NCI-H774 (cell line): Measurements from ENCODE around the gene FGFBP2.
"Not testable (repeated sequence)": the region's sequence is repeated elsewhere in the genome, so short reads cannot be mapped to it uniquely, and the experiment has no call there.

Experiments
- DNase-seq: peaks from one replicate; lab custom pipeline; 2025; lab: John Stamatoyannopoulos, UW

Gene FGFBP2

DNA sequence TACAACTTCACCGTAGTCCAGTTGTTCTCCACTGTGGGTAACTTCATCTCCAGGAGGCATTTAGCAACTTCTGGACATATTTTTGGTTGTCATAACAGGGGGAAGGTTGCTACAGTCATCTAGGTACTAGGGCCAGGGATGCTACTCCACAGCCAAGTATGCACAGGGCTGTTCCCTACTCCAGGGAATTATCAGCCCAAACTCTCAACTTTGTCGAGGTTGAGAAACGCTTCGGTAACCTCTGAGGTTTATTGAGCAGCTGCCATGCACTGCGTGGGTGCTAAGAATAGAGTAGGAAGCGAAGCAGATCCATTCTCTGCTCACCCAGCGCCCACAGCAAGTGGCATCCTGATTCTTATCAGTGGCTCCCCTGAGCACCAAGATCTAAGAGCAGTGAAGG lies 32.7 kb downstream of the FGFBP2 start:
- DNase-seq: no peak

DNA sequence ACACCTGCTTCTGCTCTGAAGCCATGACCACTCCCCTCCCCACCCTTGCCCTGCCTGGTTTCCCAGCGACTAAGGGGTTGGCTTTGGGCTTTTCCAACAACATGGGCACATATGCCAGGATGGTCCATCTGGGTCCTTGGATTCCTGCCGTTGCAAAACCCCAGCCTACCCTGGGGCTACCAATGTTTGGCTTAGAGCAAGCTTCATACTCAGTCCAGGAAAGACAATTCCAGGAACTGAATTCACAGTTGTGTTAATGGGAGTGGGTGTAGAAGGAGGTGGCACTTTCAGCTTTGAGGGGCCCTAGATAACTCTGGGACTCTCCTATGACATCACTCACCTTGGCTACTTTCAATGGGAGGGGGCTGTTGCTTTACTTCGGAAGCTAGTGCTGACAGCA lies 33.4 kb downstream of the FGFBP2 start:
- DNase-seq: no peak

GRCh38 chr4:15928883-15929282 lies 34.1 kb downstream of the FGFBP2 start:
- no peak for DNase-seq

- DNase-seq: no peak
These were observed 36.5 kb downstream of the FGFBP2 start for GRCh38 chr4:15926486-15926885.

DNA sequence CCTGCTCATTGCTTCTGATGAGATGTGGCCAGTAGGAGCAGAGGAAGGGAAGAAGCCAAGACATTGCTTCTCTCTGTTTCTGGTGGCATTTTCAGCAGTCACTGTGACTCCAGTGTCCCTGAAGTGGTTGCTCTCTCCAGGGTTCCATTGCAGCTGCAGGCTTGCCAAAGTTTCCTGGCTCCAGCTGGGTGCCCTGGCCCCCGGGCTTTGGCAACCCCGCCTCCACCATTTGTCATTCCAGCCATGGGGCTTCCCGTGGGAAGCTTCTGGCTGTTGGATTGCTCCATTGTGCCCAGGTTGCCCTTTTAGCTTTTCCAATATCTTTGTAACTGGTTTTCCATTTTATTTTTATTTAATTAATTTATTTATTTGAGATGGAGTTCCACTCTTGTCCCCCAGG lies 37.1 kb downstream of the FGFBP2 start:
- no peak for DNase-seq

DNA sequence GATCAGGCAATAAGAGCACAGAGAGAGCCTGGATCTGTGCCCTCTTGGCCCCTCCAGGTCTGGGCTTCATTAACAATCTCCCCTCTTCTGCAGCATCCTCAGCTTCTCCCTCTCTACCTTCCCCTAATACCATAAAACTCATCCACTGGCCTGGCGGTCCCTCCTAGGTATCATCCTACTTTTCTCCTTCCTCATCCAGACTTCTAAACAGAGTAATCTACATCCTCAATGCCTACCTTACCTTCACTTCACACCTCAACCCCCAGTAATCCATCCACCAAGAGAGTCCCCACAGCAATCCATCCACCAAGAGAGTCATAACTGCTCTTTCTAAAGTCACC lies 41.4 kb downstream of the FGFBP2 start:
- DNase-seq: no peak

DNA sequence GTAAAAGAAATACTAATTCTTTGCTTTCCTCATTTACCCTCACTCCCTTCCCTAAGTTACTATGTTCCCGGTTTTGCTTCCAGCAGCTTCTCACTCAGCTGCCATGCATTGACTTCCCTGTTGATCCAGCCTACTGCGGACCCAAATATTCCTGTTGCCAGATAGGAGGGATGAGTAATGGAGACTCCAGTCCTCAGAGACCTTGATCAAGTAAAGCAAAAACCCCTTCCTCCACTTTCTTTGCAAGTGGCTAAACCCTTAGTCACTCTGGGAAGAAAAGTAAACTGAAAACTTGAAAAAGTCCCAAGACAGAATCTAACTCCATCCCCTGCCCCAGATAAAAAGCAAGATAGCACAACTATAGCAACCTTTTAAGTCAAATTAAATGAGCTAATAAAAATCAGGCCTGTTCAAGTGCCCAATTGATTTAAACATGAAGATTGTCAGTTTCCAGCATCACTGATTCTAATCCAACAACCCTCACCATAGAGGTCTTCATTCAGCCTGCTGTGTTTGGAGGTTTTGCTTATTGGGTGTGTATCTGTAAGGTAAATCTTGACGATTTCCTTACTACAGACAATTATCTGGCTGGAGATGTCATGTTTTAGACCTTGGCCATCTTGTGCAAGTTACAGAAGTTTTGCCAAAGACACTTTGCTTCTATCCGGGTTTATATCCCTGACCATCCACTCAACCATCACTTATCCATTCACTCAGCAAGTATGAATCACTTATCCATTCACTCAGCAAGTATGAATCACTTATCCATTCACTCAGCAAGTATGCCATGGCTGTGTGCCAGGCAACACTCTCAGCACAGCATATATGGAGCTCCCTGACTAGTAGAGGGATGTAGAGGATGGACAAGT lies 42.0 kb downstream of the FGFBP2 start:
- DNase-seq: peak; percentile 9

DNA sequence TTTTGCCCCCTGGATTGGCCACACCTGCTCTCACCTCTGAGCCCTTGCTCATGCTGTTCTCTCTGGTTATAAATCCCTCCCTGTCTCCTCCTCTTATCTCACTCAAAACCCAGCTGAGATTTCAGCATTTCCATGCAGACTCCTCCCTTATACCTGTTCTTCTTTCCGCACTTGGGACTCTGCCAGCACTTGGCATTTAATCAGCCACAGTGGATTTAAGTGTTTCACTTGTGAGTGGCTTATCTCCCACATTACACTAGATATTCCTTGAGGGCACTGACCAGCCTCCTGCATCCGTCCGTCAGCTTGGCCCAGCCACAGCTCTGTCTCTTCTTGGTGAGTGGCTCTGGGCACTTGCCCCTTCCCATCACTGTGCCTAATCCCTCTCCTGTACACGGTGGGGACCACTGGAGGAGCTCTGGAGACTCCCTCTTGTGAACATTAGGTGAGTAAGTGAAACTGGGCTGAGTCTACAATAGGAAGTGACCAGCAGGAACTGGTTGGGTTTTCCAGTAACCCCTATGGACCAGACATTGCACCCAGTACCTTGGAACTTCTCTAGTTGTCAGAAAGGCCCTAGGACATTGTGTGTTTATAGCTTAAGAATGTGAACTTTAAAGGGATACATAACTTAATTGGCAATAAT lies 44.4 kb downstream of the FGFBP2 start:
- no peak for DNase-seq

DNA sequence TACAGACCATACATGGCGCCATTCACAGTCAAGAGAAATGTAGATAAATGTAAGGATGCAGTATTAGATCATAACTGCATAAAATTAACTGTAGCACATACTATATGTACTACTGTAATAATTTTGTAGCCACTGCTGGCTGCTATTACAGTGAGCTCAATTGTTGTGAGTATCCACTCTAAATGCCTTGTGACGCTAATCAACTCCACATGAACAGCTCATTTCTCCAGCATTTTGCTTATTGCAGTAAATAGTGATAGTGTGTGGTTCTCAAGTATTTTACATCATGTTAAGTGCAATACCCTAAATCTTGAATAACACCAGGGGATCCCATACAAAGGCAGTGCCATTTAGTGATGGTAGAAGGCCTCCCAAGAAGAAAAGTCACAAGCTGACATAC lies 45.7 kb downstream of the FGFBP2 start:
- no peak for DNase-seq

DNA sequence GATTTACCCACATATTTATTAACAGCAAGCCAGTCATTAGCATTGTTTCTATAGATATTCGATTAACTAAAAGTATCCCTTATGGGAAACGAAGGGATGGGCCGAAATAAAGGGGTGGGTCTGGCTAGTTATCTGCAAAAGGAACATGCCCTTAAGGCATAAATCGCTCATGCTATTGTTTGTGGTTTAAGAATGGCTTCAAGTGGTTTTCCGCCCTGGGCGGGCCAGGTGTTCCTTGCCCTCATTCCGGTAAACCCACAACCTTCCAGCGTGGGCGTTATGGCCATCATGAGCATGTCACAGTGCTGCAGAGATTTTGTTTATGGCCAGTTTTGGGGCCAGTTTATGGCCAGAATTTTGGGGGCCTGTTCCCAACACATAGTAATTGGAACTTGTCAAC lies 46.6 kb downstream of the FGFBP2 start:
- DNase-seq: not testable (repeated sequence)

DNA sequence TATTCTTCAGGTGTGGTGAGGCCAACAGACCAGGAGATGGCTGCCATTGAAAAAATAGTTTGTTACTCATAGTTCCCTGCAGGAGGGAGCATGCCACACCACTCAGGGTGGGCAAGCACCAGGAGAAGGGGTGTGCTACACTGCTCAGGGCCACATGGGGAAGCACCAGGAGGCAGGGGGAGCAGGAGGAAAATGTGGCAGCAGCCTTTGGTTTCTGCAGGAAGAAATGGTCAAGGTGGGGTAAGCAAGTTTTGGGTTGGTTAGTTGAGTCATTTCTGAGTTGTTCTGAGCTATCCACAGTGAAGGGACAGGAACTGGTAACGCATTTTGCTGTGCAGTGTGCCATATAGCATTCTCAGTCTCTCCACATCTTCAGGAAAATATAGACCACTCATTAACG lies 48.2 kb downstream of the FGFBP2 start:
- no peak for DNase-seq

GRCh38 chr4:15914291-15914690 lies 48.7 kb downstream of the FGFBP2 start:
- DNase-seq: no peak

DNA sequence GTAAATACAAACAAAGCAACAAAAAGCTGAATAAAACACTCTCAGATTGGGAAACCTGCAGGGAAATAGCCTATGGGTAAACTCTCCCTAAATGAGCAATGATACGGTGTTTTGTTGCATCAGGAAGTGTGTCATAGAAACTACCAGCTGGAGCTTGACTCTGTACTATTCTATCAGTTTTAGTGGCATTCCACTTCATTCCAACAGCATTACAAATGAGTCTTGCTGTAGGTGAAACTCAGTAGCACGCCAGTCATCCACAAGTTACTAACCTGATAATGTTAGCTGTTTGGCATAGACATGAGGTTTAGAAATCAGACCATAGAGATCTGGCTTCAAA lies 49.4 kb downstream of the FGFBP2 start:
- no peak for DNase-seq

- DNase-seq: no peak
These were observed 49.9 kb downstream of the FGFBP2 start for GRCh38 chr4:15912961-15913630.

DNA sequence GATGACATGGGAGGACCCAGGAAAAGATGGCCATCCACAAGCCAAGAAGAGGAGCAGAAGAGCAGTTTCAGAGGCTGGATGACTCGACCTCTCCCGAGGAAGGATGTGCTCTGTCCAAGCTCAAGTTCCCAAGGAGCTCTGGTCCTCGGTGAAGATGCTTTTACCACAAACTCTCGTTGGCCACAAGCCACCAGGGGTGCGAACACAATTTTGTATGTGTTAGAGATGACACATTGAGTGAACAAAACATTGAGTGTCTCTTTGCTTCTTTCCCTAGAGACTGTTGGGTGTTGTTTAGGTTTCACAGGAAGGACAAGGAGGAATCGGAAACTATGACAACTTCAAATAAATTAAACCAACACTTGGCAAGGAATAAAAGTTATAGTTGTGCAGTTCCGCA lies 50.7 kb downstream of the FGFBP2 start:
- DNase-seq: no peak
